ENCODE measurements around the gene MATR3. TPM values are rescaled to one million over a fixed set of nuclear protein-coding genes. Genes with fewer than 3 reads are reported as not detected.

MATR3 gene
- total and polyA plus RNA-seq, 10 of the 15 experiments (the other 5 are each of a cell fraction or from before 2014, with no cell fraction given) = 134 to 401 (median 221) TPM

DNA sequence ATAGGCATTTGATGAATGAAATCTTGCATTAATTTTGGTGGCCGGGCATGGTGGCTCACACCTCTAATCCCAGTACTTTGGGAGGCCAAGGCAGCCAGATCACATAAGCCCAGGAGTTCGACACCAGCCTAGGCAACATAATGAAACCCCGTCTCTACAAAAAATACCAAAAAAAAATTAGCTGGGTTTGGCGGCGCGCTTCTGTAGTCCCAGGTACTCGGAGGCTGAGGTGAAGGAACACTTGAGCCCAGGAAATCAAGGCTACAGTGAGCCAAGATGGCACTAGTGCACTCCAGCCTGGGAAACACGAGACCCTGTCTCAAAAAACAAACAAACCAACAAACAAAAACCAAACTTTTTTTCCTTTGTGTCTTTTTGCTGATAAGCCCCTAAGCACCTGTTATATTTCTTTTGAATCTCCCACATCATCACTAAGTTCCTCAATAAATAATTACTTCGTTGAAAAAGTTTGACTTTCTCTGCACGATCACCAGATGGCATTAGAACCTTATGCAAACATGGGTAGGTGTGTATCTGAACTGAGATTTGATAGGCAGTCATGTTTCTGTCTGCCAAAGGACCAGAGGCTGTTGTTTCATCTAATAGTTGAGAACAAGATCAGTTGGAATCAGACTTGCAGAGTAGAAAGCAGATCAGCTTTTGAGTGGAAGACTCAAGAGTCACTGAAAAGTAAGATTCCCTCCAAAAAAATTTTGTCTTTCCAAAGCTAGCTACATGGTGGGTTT is 5.5 kb upstream of the MATR3 start:
- intact Hi-C loops (cut with micrococcal nuclease; ENCODE audit: unreplicated experiment) = no loop called here
- ATAC-seq (peak; percentile 43), DNase-seq (ENCODE audit: low read depth, low spot score) (no peak), FAIRE-seq (no peak)
- H3K27me3 ChIP-seq (replicated peaks in 1 of 2; ENCODE audit: control insufficient read depth in 2 of 2, insufficient read depth in 2 of 2, low read length in 1 of 2) = no peaks in the 10 kb centered on the region
- SMC1A ChIA-PET (ENCODE audit: uncharacterized antibody, unreplicated experiment) = interaction anchor here (1.0 to 12.7 kb wide), 5 partner anchors 14 to 142 kb away, joined by 3 to 136 read pairs (median 3); no protein-coding TSS in a partner anchor
- in situ Hi-C loops (cut with MboI) = no loop called here
- CTCF ChIA-PET = interaction anchor here (1.1 to 1.4 kb wide), 3 partner anchors 36 to 136 kb away, joined by 3 to 4 read pairs (median 3); no protein-coding TSS in a partner anchor
- no peak overlapping the region for H3K27ac ChIP-seq (ENCODE audit: control insufficient read depth, insufficient read depth)
- H3K4me1 ChIP-seq (ENCODE audit: control insufficient read depth, insufficient read depth, low read length) = no peaks in the 10 kb centered on the region
- H3K36me3 ChIP-seq (ENCODE audit: control insufficient read depth in 2 of 2, insufficient read depth in 2 of 2, low read length in 1 of 2) = peaks cover 6 to 14% of the 10 kb centered on the region in 2 experiments
- no peak overlapping the region for H3K4me3 ChIP-seq
- no TSS peak for BruUV-seq (replicated peaks)
- RAD21 ChIA-PET (ENCODE audit: unreplicated experiment) = interaction anchor here (0.6 to 1.1 kb wide), 3 partner anchors 25 to 118 kb away, joined by 3 read pairs; no protein-coding TSS in a partner anchor
- WGBS (ENCODE audit: insufficient coverage, insufficient replicate concordance, low lambda C conversion rate, missing lambda C conversion rate) = 59% methylated on average over 10 of the region's 10 CpGs
- no peak overlapping the region for H3K9ac ChIP-seq (ENCODE audit: control insufficient read depth, insufficient read depth, low read length)
- no peak overlapping the region for H2AFZ ChIP-seq (ENCODE audit: control insufficient read depth, low read depth, low read length)
- no peak overlapping the region for H3K4me2 ChIP-seq (ENCODE audit: control insufficient read depth, insufficient read depth)
- H4K20me1 ChIP-seq (ENCODE audit: control insufficient read depth, insufficient read depth) = no peaks in the 10 kb centered on the region
- H3K79me2 ChIP-seq (ENCODE audit: control insufficient read depth, insufficient read depth, low read length) = peaks cover 5% of the 10 kb centered on the region
- H3K9me3 ChIP-seq (replicated peaks; ENCODE audit: control insufficient read depth, insufficient read depth, low read length) = no peaks in the 10 kb centered on the region
- POLR2A ChIA-PET = interaction anchor here (1.0 to 5.4 kb wide), 5 partner anchors 8 to 16 kb away, joined by 5 to 17 read pairs (median 7); no protein-coding TSS in a partner anchor
- TF ChIP-seq EZH2 (IDR thresholded peaks at IDR 0.05; ENCODE audit: borderline replicate concordance, control insufficient read depth, low read depth, low read length) (no peak), RAD21 (IDR thresholded peaks at IDR 0.05; ENCODE audit: insufficient read depth, low read depth, low read length) (peak; percentile 58), NFIC (IDR thresholded peaks at IDR 0.05; ENCODE audit: low read depth, low read length) (no peak), FOXM1 (IDR thresholded peaks at IDR 0.05; ENCODE audit: low read depth, low read length) (no peak), CHD2 (IDR thresholded peaks at IDR 0.05; ENCODE audit: borderline replicate concordance, low read depth, low read length) (no peak), NFYB (IDR thresholded peaks at IDR 0.05; ENCODE audit: insufficient read depth, low read depth, low read length) (no peak), HDGF (IDR thresholded peaks at IDR 0.05) (no peak), KLF5 (IDR thresholded peaks at IDR 0.05; ENCODE audit: partially characterized antibody) (no peak), TARDBP (IDR thresholded peaks at IDR 0.05; ENCODE audit: borderline replicate concordance) (no peak)
- TF ChIP-seq, protein P1, sequence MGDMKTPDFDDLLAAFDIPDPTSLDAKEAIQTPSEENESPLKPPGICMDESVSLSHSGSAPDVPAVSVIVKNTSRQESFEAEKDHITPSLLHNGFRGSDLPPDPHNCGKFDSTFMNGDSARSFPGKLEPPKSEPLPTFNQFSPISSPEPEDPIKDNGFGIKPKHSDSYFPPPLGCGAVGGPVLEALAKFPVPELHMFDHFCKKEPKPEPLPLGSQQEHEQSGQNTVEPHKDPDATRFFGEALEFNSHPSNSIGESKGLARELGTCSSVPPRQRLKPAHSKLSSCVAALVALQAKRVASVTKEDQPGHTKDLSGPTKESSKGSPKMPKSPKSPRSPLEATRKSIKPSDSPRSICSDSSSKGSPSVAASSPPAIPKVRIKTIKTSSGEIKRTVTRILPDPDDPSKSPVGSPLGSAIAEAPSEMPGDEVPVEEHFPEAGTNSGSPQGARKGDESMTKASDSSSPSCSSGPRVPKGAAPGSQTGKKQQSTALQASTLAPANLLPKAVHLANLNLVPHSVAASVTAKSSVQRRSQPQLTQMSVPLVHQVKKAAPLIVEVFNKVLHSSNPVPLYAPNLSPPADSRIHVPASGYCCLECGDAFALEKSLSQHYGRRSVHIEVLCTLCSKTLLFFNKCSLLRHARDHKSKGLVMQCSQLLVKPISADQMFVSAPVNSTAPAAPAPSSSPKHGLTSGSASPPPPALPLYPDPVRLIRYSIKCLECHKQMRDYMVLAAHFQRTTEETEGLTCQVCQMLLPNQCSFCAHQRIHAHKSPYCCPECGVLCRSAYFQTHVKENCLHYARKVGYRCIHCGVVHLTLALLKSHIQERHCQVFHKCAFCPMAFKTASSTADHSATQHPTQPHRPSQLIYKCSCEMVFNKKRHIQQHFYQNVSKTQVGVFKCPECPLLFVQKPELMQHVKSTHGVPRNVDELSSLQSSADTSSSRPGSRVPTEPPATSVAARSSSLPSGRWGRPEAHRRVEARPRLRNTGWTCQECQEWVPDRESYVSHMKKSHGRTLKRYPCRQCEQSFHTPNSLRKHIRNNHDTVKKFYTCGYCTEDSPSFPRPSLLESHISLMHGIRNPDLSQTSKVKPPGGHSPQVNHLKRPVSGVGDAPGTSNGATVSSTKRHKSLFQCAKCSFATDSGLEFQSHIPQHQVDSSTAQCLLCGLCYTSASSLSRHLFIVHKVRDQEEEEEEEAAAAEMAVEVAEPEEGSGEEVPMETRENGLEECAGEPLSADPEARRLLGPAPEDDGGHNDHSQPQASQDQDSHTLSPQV (IDR thresholded peaks at IDR 0.05) = no peak
- TF ChIP-seq, protein P2, sequence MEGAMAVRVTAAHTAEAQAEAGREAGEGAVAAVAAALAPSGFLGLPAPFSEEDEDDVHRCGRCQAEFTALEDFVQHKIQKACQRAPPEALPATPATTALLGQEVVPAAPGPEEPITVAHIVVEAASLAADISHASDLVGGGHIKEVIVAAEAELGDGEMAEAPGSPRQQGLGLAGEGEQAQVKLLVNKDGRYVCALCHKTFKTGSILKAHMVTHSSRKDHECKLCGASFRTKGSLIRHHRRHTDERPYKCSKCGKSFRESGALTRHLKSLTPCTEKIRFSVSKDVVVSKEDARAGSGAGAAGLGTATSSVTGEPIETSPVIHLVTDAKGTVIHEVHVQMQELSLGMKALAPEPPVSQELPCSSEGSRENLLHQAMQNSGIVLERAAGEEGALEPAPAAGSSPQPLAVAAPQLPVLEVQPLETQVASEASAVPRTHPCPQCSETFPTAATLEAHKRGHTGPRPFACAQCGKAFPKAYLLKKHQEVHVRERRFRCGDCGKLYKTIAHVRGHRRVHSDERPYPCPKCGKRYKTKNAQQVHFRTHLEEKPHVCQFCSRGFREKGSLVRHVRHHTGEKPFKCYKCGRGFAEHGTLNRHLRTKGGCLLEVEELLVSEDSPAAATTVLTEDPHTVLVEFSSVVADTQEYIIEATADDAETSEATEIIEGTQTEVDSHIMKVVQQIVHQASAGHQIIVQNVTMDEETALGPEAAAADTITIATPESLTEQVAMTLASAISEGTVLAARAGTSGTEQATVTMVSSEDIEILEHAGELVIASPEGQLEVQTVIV (IDR thresholded peaks at IDR 0.05; ENCODE audit: borderline replicate concordance, partially characterized antibody) = no peak
- TF ChIP-seq, protein P3, sequence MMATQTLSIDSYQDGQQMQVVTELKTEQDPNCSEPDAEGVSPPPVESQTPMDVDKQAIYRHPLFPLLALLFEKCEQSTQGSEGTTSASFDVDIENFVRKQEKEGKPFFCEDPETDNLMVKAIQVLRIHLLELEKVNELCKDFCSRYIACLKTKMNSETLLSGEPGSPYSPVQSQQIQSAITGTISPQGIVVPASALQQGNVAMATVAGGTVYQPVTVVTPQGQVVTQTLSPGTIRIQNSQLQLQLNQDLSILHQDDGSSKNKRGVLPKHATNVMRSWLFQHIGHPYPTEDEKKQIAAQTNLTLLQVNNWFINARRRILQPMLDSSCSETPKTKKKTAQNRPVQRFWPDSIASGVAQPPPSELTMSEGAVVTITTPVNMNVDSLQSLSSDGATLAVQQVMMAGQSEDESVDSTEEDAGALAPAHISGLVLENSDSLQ (IDR thresholded peaks at IDR 0.05) = peak; percentile 58
- TF ChIP-seq, protein P4, sequence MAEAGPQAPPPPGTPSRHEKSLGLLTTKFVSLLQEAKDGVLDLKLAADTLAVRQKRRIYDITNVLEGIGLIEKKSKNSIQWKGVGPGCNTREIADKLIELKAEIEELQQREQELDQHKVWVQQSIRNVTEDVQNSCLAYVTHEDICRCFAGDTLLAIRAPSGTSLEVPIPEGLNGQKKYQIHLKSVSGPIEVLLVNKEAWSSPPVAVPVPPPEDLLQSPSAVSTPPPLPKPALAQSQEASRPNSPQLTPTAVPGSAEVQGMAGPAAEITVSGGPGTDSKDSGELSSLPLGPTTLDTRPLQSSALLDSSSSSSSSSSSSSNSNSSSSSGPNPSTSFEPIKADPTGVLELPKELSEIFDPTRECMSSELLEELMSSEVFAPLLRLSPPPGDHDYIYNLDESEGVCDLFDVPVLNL (IDR thresholded peaks at IDR 0.05; ENCODE audit: low read depth, low read length) = no peak
